ENCODE measurements around the gene IRF5.

Gene IRF5

GRCh38 chr7:128937647-128938543 lies at the start of gene IRF5:
IRF5 (plus strand) TSS chr7:128937927; CDS start chr7:128942082, 4,155 bp downstream.
- DNase-seq (ENCODE audit: low read depth in 2 of 2) = no peak

- no peak for DNase-seq (ENCODE audit: low read depth in 2 of 2)
These were observed 49.5 kb upstream of the IRF5 start for GRCh38 chr7:128888039-128888755.

GRCh38 chr7:128888756-128889095 lies 49.0 kb upstream of the IRF5 start:
- no peak for DNase-seq (ENCODE audit: low read depth in 2 of 2)

GRCh38 chr7:128889121-128889520 lies 48.6 kb upstream of the IRF5 start:
- no peak for DNase-seq (ENCODE audit: low read depth in 2 of 2)

- DNase-seq (ENCODE audit: low read depth in 2 of 2) = no peak
These were observed 47.2 kb upstream of the IRF5 start for GRCh38 chr7:128890306-128891109.

GRCh38 chr7:128891110-128891941 lies 46.4 kb upstream of the IRF5 start:
- DNase-seq (ENCODE audit: low read depth in 2 of 2) = no peak

GRCh38 chr7:128891942-128892269 lies 45.8 kb upstream of the IRF5 start:
- DNase-seq (ENCODE audit: low read depth in 2 of 2) = no peak

- no peak for DNase-seq (ENCODE audit: low read depth in 2 of 2)
These were observed 45.0 kb upstream of the IRF5 start for GRCh38 chr7:128892521-128893250.

GRCh38 chr7:128893251-128894100 lies 44.3 kb upstream of the IRF5 start:
- no peak for DNase-seq (ENCODE audit: low read depth in 2 of 2)

GRCh38 chr7:128894101-128894440 lies 43.7 kb upstream of the IRF5 start:
- DNase-seq (ENCODE audit: low read depth in 2 of 2) = no peak

GRCh38 chr7:128895320-128895719 lies 42.4 kb upstream of the IRF5 start:
- DNase-seq (ENCODE audit: low read depth in 2 of 2) = no peak

- no peak for DNase-seq (ENCODE audit: low read depth in 2 of 2)
These were observed 38.3 kb upstream of the IRF5 start for GRCh38 chr7:128899392-128899791.

- DNase-seq (ENCODE audit: low read depth in 2 of 2) = no peak
These were observed 37.5 kb upstream of the IRF5 start for GRCh38 chr7:128900237-128900636.

GRCh38 chr7:128902761-128903585 lies 34.8 kb upstream of the IRF5 start:
- no peak for DNase-seq (ENCODE audit: low read depth in 2 of 2)

GRCh38 chr7:128903621-128904361 lies 33.9 kb upstream of the IRF5 start:
- DNase-seq (ENCODE audit: low read depth in 2 of 2) = no peak

- DNase-seq (ENCODE audit: low read depth in 2 of 2) = peak in 1 of 2 experiments; percentile 10
These were observed 33.1 kb upstream of the IRF5 start for GRCh38 chr7:128904381-128905197.

GRCh38 chr7:128906001-128906765 lies 31.5 kb upstream of the IRF5 start:
- DNase-seq (ENCODE audit: low read depth in 2 of 2) = no peak

Data from fibroblast of skin of left quadriceps (primary cell).